ELR (cell line): ENCODE results near the gene NID2.

Experiments used
- DNase-seq: peaks from one replicate; pipeline ENCODE4 v3.0.0-alpha.2; 2015; ENCODE audit warnings: low read depth

The NID2 gene

GRCh38 chr14:52068615-52069306 lies at the start of gene NID2:
NID2 (minus strand) TSS chr14:52069059; CDS start chr14:52068994, 65 bp downstream.
- peak; percentile 93 for DNase-seq

DNA sequence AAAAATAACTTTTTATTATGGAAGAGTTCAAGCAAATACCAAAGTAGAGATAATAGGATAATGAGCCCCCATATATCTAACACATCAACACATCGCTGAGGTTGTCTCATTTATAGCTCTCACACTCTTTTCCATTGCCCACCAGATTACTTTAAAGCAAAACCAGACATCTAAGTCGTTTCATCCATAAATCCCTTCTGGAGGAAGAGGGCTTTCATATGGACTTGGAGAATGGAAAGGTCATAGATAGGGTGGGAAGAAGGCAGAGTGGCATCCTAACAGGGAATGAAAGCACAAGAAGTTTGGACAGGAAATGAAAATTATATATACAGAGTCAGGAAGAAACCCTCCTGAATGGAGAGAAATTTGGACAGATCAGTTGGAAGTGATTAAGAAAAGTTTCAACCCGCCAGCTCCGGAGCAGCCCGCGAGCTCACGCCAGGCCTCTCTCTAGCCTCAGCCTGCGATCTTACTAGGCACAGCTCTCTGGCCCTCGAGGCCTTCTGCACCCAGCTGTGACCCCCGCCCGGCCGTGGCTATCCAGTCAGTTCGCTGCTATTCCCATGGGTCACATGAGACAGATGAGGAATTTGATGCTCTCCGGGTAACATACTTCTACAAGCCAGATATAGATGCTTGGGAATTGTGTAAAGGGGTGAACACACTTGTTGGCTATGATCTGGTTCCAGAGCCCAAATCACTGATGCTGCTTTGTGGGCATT lies 48.4 kb upstream of the NID2 start:
- peak; percentile 4 for DNase-seq

GRCh38 chr14:52115286-52115685 lies 46.4 kb upstream of the NID2 start:
- DNase-seq: no peak

- DNase-seq: peak; percentile 90
These were observed 43.6 kb upstream of the NID2 start for GRCh38 chr14:52112336-52113018.

DNA sequence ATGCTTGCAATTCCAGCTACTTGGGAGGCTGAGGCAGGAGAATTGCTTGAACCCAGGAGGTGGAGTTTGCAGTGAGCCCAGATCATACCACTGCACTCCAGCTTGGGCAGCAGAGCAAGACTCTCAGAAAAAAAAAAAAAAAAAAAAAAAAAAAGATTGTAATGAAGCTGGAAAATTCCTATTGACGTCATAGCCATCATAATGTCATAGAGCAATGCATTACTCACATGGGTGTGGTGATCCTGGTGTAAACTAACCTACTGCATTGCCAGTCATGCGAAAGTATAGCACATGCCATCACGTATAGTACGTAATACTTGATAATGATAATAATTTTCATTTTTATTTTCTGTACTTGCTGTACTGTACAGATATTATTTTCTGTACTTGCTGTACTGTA lies 42.7 kb upstream of the NID2 start:
- DNase-seq: peak; percentile 94

DNA sequence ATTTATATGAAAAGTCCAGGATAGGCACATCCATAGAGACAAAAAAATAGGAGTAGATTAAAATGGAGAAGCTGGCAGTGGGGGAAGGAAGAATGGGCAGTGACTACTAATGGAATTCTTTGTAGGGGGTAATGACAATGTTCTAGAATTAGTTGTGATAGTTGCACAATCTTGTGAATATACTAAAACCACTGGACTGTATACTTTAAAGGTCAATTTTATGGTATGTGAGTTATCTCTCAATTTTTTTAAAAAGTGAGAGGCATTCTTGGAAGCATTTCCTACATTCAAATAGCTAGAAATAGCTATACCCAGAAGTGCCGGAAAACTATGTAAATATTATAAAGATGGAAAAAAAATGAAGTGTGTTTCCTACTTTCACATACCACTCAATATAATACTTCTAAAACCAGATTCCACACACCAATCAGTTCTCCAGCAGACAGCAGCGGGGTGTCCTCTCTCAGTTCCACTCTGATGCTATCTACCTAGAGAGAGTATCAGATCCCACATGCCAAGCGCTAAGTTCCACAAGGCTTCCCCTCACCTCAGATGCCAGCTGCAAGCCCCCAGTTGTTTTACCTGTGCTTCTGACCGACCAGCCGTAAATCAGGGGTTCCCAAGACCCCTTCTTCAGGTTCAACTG lies 41.7 kb upstream of the NID2 start:
- peak; percentile 56 for DNase-seq

GRCh38 chr14:52108823-52109222 lies 40.0 kb upstream of the NID2 start:
- DNase-seq: no peak

DNA sequence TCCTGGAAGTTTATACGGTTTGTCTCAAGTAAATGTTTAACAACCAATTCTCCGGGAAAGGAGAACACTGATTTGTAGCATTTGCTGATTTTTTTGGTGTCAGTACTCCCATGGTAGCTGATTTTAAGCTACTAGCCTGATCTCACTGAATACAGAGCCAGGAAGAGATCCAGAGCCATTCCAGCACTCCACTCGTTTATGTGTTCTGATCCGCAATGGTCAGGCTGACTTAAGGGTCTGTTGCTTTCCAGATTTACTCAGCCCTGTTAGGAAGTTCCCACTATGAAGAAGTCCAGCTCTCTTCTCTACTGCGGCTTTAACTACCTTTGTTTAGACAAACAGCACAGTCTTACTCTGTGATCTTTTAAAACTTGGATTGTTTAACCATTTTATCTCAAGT lies 38.0 kb upstream of the NID2 start:
- DNase-seq: no peak

DNA sequence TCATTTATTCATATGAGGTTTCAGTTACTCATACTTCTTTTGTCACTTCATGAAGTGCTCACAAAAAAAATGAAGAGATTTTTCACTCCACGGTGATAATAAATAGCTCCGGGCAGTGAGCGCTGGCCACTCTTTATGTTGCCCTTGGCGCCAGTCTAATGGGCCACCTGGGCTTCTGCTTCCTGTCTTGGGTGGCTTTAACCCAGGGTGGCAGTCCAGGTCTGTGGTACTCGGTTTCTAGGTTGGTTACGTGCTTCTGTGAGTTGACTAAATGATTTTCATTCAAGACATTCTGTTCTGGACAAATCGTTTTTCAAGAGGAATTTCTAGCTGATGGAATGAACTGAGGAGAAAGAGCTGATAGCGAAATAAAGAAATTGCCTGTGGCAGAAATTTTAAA lies 34.6 kb upstream of the NID2 start:
- no peak for DNase-seq

DNA sequence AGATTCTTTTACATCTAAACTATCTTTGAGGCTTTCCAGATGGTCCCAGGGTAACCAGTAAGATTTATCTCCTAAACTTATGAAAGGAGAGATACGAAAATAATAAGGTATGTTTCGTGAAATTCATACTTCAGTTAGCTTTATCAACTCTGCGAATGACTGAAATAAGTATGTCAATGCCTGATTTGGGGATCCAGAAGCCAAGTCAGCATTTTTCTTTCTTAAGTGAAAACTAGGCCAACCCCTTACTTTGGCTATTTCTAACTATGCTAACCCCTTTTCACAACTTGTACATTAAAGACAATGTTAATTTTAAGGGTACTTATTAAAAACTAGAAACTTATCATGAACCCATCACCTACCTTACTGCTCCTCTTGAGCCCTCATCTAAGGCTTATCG lies 26.9 kb upstream of the NID2 start:
- no peak for DNase-seq

GRCh38 chr14:52095336-52095735 lies 26.5 kb upstream of the NID2 start:
- no peak for DNase-seq

GRCh38 chr14:52094546-52095271 lies 25.9 kb upstream of the NID2 start:
- DNase-seq: no peak

GRCh38 chr14:52091928-52092327 lies 23.1 kb upstream of the NID2 start:
- DNase-seq: no peak

DNA sequence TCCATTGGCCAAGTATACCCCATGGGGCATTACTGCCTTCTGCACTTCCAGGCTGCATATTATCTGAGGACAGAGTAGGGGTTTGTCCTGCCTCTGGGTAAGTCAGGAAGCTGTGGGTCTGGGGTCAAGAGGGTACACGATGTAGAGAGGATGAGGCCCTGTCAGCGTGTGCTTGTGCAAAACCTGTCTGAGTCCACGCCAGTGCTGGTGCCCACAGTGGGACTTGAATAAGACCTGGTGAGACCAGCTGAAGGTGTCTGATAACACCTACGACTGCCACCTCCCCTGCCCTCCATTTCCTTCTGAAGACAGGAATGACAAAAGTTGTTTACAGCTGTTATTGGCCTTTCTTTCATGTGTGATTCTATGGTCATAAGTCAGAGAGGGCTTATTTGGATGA lies 22.1 kb upstream of the NID2 start:
- DNase-seq: no peak

DNA sequence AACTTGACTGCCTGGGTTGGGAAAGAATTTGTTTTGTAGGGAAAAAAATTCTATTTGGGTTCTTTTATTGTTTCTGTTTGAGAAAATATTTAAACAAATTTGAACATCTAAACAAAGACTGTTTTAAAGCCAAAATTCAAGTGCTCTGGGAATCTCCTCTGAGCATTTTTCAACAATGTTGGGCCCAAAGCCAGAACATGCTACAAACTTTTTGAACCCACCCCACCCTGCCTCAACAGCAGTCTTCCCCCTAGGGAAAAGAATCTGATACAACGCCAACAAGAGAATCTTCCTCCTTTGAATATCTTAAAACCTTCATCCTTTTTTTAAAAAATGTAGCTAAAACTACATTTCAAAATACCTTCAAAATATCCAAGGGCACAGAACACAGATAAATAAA lies 20.4 kb upstream of the NID2 start:
- DNase-seq: no peak

DNA sequence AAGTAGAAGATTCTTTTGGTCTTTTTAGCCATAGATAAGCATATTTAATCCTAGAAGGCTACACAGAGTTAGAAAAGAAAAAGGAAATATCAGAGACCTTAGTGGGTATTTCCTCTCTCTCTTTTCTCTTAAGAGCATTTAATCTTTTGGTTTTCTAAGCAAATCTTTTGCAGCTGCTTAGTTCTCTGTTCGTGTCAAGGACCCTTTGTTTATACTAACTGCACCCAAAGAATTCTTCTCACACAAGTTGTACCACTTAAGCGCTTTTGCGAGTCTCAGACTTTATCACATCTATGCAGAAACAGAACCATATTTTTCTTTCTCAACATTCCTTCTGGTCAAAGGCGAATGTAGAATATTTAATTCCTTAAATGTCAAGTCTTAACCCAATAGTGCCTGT lies 17.9 kb upstream of the NID2 start:
- no peak for DNase-seq

GRCh38 chr14:52082903-52083302 lies 14.0 kb upstream of the NID2 start:
- no peak for DNase-seq

DNA sequence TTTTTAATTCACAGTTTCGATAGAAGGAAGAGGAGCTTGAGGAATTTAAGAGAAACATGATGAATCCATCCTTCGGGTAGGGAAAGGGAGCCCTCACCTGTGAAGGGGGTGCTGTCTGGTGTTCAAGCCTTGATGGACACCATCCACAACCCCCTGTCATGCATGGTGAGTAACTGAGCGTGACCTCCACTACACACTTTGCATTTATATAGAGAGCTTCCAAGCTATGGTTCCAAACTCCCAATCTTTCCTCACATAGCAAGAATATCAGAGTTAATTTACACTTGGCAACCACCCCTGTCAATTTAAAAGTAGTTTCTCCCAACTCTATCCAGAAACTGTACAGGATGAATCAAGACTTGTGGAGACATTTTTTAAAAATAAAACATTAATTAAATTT lies 13.1 kb upstream of the NID2 start:
- no peak for DNase-seq

DNA sequence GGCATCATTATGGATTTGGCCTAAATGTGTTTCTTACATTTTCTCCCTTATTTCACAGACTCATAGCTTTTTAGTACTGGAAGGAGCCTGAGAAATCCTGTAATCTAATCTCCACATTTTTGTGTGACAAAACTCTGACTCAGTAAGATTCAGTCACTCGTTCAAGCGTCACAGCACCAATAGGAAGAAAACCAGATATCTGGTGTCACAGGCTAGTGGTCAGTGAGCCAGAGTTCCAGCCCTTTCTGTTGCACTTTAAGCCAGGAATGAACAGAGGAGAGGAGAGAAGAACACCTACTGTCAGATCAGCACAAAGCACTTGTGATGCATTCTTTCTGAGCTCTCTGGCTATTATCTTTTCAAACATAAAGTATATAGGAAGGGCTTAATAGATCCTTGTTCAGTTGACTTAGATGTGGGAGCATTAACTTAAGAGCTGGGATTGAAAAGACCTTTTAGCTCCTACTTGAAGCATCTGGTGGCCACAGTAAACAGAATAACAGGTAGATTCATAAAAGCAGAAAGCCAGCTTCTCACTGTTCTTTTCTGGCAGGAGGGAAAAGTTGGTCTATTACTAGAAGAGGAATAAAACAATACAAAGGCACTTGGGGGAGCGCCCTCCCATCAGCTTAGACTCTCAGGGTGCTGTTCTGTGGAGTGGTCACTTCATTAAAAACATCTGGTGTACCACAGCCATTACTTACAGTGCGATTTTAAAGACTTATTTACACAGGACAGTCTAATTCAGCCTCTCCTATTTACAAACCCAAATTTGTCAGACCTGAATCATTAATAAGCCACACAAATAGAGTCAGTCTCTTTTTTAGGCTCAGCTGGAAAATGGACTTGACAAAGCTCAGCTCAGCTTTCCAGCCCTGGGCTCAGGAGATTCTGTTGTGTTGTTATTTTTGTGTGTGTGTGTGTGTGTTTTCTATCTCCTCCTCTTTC lies 12.2 kb upstream of the NID2 start:
- DNase-seq: peak; percentile 96

DNA sequence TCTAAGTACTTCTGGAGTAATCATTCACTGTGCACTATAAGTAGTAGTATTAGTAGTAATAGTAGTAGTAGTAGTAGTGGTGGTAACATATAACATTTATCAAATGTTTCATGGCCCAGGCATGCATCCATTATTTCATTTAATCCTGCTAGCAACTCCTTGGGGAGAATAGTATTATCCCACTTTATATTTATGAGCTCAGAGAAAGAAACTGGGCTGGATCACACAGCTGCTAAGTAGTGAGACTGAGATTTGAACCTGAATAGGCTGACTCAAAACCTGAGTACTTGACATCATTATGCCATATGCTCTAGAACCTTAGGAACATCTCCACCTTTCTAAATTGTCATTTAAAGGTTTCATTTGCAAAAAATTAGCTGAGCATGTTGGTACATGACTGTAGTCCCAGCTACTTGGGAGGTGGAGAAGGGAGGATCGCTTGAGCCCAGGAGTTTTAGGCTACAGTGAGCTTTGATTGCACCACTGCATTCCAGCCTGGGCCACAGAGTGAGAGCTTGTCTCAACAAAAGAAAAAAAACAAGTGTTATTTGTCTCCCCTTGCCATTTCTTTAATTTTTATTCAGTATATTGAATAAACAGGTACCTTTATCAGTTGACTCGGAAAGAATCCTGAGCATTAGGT lies 11.4 kb upstream of the NID2 start:
- peak; percentile 70 for DNase-seq
